D721Med (cell line): ENCODE results near the gene GRAMD2B.
"Not testable (repeated sequence)": the region's sequence is repeated elsewhere in the genome, so short reads cannot be mapped to it uniquely, and the experiment has no call there.

Source experiments
- DNase-seq: peaks from one replicate; pipeline ENCODE4 v3.0.0; 2011; ENCODE audit warnings: low spot score; ENCODE audit not compliant: insufficient read length
- FAIRE-seq: peaks from 2 replicates; lab custom pipeline; 2011; peaks lifted over from hg19 to GRCh38; lab: Jason Lieb, UNC
- CTCF ChIP-seq: IDR thresholded peaks from 2 replicates; pipeline ENCODE4 v1.5.1; 2012; ENCODE audit warnings: mild to moderate bottlenecking, control low read depth; ENCODE audit not compliant: insufficient read depth; ENCODE audit errors: missing control alignments

Gene GRAMD2B

GRCh38 chr5:126422994-126423788 is at the start of gene GRAMD2B:
Gene GRAMD2B, plus strand, starts transcription at chr5:126423409. Its CDS starts 198 bp downstream, at chr5:126423607.
- no peak for TF ChIP-seq CTCF
- DNase-seq (no peak), FAIRE-seq (no peak)

DNA sequence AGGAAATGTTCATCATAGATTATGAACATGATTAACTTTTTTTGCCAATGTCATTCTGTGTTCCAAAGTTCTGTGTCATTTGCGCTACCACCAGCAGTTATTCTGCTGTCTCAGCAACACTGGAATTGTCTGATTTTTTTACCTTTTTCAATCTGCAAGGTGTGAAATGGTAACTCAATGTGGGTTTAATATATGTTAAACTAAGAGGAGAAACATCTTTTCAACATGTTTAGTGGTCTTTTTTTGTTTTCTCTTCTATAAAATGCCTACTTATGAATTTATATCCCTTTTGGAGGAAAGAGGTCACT is 49.1 kb upstream of the GRAMD2B start:
- DNase-seq (no peak), FAIRE-seq (no peak)
- TF ChIP-seq CTCF, result no peak

GRCh38 chr5:126376443-126376842 is 46.8 kb upstream of the GRAMD2B start:
- no peak for DNase-seq
- no peak for FAIRE-seq

GRCh38 chr5:126377424-126377823 is 45.8 kb upstream of the GRAMD2B start:
- no peak for DNase-seq
- FAIRE-seq, result no peak
- TF ChIP-seq CTCF, result no peak

More at GRCh38 chr5:126376443-126376842, 46.8 kb upstream of the GRAMD2B start:
- TF ChIP-seq CTCF, result no peak

DNA sequence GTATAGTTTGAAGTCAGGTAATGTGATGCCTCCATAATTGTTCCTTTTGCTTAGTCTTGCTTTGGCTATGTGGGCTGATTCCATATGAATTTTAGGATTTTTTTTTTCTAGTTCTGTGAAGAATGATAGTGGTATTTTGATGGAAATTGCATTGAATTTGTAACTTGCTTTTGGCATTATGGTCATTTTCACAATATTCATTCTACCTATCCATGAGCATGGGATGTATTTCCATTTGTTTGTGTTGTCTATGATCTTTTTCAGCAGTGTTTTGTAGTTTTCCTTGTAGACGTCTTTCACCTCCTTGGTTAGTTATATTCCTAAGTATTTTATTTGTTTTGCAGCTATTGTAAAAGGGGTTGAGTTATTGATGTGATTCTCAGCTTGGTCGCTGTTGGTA is 42.9 kb upstream of the GRAMD2B start:
- FAIRE-seq, DNase-seq: not testable (repeated sequence)

DNA sequence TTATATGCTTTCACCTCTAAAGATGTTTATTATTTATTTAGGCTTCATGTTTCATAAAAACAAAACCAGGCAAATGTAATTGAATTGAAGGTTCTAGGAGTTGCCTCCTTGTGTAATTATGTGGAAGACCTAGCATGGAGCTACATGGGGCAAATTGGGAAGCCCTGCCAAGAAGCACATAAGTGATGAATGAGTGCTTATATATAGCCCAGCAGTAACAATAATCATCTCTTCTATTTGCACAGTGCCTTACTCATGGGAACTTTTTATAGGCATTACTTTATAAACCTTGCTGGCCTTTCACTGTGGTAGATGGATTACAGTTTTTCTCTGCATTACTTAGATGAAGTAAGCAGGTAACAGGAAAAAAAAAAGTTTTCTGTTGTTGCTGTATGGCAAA is 40.0 kb upstream of the GRAMD2B start:
- no peak for FAIRE-seq
- no peak for DNase-seq

DNA sequence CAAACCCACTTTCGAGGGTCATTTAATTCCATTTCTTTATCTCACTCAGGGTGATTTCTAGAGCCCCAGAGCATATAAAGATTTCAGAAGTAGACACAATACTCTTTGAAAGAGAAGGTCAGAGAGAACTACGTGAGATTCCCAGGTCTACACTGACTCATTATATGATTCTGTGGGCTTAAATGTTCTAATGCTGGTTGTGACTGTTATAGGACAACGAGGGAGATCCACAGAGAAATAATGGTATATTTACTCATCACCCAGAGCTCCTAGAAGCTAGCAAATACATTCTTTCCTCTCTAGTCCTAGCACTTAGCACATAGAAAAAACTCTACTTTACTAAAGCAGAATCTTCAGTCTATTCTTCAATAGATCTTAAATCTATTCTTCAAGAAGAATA is 39.4 kb upstream of the GRAMD2B start:
- FAIRE-seq (no peak), DNase-seq (no peak)
- no peak for TF ChIP-seq CTCF

More for the DNA sequence above, 40.0 kb upstream of the GRAMD2B start:
- no peak for TF ChIP-seq CTCF
